ENCODE data around the gene DEK. TPM values are rescaled to one million over a fixed set of nuclear protein-coding genes. Genes with fewer than 3 reads are reported as not detected.

Gene DEK
- total and polyA plus RNA-seq, 2 of the 13 experiments (the other 11 are each of a cell fraction or from before 2014, with no cell fraction given): 53.2 to 276 TPM

DNA sequence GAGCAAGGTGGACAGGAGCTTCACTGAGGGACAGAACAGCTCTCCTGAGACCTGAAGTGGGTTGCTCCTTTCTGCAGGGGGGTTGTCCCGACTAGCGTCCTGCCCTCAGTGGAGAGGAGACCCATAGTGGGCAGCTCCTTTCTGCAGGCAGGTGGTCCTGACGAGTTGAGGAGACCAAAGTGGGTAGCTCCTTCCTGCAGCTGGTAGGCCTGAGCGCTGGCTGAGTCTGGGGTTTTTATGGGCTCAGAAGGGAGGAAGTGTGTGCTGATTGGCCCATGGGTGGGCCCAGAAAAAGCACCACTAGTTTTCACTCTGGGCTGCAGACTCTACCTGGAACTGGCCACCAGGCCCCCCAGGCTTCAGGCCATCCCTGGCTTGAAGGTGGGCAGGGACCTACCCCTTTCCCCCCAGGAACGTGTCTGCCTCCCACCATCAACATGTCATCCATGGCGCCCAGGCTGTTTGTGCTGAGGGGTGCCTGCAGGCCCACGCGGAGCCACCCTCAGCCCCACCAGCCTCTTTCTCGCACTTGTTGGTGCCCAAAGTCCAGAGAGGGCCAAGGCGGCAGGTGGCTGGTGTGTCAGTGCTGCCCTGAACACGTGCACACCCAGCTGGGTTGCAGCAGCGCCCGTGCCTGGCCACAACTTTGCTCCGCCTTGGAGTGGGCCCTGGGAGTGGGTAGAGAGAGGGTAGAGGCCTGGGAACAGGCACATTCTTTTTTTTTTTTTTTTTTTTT is 1.6 kb upstream of the DEK start:
- FAIRE-seq: no peak
- no peaks in the 10 kb centered on the region for H3K36me3 ChIP-seq (replicated peaks in 1 of 2; ENCODE audit: control insufficient read depth in 1 of 2, insufficient read depth in 2 of 2, low read length in 2 of 2)
- peaks cover 31% of the 10 kb centered on the region for H3K79me2 ChIP-seq (ENCODE audit: insufficient read depth, low read length)
- H3K4me3 ChIP-seq (replicated peaks in 1 of 3; ENCODE audit: insufficient read depth in 1 of 3, low read depth in 2 of 3, low read length in 3 of 3): peak overlapping the region in 1 of 3 experiments; percentile 8; a peak in 1 of 6 replicates
- DNase-seq (ENCODE audit: low spot score): no peak
- in situ Hi-C loops (cut with HindIII; ENCODE audit: extremely low pct_ligation_motif_present, low pct_unique_long_range_greater_than_20kb): loop anchor here (25.0 kb wide), 1 partner anchor 1571 kb away; the partner anchor contains the start of gene ID4
- H3K4me1 ChIP-seq (ENCODE audit: insufficient read depth, low read length): peaks cover 77% of the 10 kb centered on the region
- peaks cover 15% of the 10 kb centered on the region for H4K20me1 ChIP-seq (ENCODE audit: insufficient read depth, low read length)
- CTCF ChIA-PET (ENCODE audit: low intra/inter-chr PET ratio, low total read pairs): no interaction called here
- 0 out of 2 replicates have a peak overlapping the region, but pooled peaks have one; percentile 84 for H3K9ac ChIP-seq (ENCODE audit: insufficient read depth, low read depth, low read length)
- H3K27me3 ChIP-seq (ENCODE audit: control insufficient read depth in 1 of 2, insufficient read depth in 2 of 2, low read length in 2 of 2): no peaks in the 10 kb centered on the region; a peak in 1 of 5 replicates
- POLR2A ChIA-PET: no interaction called here
- BruUV-seq (replicated peaks): no TSS peak
- peak overlapping the region; percentile 91 for H3K4me2 ChIP-seq (ENCODE audit: low read depth, low read length)
- peak overlapping the region; percentile 97 for H2AFZ ChIP-seq (ENCODE audit: low read length)
- no peaks in the 10 kb centered on the region for H3K9me3 ChIP-seq (ENCODE audit: low read length)
- 63% methylated on average over 13 of the region's 14 CpGs for WGBS (ENCODE audit: low lambda C conversion rate)
- intact Hi-C loops (cut with micrococcal nuclease; ENCODE audit: unreplicated experiment): loop anchor here (2.0 kb wide), 4 partner anchors 37 to 239 kb away; partner anchors contain the start of genes KDM1B, RNF144B and TPMT
- H3K27ac ChIP-seq (ENCODE audit: extremely low read length, insufficient read depth, low read length): no peak overlapping the region
- no peak for ATAC-seq
- TF ChIP-seq ZNF790 (CRISPR knock-in tag; IDR thresholded peaks at IDR 0.05; ENCODE audit: borderline replicate concordance) (no peak), TBP (CRISPR knock-in tag; IDR thresholded peaks at IDR 0.05) (no peak), ZNF205 (CRISPR knock-in tag; IDR thresholded peaks at IDR 0.05) (no peak), EED (CRISPR knock-in tag; IDR thresholded peaks at IDR 0.05) (no peak), MZF1 (CRISPR knock-in tag; IDR thresholded peaks at IDR 0.05; ENCODE audit: borderline replicate concordance) (no peak), FOXK1 (CRISPR knock-in tag; IDR thresholded peaks at IDR 0.05; ENCODE audit: borderline replicate concordance, low read depth) (no peak), MEF2D (CRISPR knock-in tag; IDR thresholded peaks at IDR 0.05) (no peak), ZNF552 (CRISPR knock-in tag; IDR thresholded peaks at IDR 0.05; ENCODE audit: borderline replicate concordance) (no peak), ZFP36L2 (CRISPR knock-in tag; IDR thresholded peaks at IDR 0.05) (no peak), ZEB1 (IDR thresholded peaks at IDR 0.05; ENCODE audit: insufficient replicate concordance, low read depth) (no peak), ZNF230 (CRISPR knock-in tag; IDR thresholded peaks at IDR 0.05) (no peak), ERF (CRISPR knock-in tag; IDR thresholded peaks at IDR 0.05) (no peak), ZBTB42 (CRISPR knock-in tag; IDR thresholded peaks at IDR 0.05) (no peak), TEAD2 (CRISPR knock-in tag; IDR thresholded peaks at IDR 0.05) (no peak), ZNF816 (CRISPR knock-in tag; IDR thresholded peaks at IDR 0.05; ENCODE audit: borderline replicate concordance) (no peak)
- TF ChIP-seq, protein P1, sequence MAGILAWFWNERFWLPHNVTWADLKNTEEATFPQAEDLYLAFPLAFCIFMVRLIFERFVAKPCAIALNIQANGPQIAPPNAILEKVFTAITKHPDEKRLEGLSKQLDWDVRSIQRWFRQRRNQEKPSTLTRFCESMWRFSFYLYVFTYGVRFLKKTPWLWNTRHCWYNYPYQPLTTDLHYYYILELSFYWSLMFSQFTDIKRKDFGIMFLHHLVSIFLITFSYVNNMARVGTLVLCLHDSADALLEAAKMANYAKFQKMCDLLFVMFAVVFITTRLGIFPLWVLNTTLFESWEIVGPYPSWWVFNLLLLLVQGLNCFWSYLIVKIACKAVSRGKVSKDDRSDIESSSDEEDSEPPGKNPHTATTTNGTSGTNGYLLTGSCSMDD (CRISPR knock-in tag; IDR thresholded peaks at IDR 0.05): no peak
- TF ChIP-seq, protein P2, sequence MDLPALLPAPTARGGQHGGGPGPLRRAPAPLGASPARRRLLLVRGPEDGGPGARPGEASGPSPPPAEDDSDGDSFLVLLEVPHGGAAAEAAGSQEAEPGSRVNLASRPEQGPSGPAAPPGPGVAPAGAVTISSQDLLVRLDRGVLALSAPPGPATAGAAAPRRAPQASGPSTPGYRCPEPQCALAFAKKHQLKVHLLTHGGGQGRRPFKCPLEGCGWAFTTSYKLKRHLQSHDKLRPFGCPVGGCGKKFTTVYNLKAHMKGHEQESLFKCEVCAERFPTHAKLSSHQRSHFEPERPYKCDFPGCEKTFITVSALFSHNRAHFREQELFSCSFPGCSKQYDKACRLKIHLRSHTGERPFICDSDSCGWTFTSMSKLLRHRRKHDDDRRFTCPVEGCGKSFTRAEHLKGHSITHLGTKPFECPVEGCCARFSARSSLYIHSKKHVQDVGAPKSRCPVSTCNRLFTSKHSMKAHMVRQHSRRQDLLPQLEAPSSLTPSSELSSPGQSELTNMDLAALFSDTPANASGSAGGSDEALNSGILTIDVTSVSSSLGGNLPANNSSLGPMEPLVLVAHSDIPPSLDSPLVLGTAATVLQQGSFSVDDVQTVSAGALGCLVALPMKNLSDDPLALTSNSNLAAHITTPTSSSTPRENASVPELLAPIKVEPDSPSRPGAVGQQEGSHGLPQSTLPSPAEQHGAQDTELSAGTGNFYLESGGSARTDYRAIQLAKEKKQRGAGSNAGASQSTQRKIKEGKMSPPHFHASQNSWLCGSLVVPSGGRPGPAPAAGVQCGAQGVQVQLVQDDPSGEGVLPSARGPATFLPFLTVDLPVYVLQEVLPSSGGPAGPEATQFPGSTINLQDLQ (CRISPR knock-in tag; IDR thresholded peaks at IDR 0.05): no peak
- TF ChIP-seq, protein P3, sequence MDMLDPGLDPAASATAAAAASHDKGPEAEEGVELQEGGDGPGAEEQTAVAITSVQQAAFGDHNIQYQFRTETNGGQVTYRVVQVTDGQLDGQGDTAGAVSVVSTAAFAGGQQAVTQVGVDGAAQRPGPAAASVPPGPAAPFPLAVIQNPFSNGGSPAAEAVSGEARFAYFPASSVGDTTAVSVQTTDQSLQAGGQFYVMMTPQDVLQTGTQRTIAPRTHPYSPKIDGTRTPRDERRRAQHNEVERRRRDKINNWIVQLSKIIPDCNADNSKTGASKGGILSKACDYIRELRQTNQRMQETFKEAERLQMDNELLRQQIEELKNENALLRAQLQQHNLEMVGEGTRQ (IDR thresholded peaks at IDR 0.05; ENCODE audit: low read depth, low read length): no peak
- TF ChIP-seq, protein P3 (CRISPR knock-in tag; IDR thresholded peaks at IDR 0.05; ENCODE audit: borderline replicate concordance): no peak
